GM21825 (cell line): Measurements from ENCODE around the gene CSNK2A1.
"Not testable (repeated sequence)": the region's sequence is repeated elsewhere in the genome, so short reads cannot be mapped to it uniquely, and the experiment has no call there.

Experiments used
- ATAC-seq: cut with Tn5 transposase; IDR thresholded peaks from one replicate; pipeline ENCODE4 v1.9.1; 2021; ENCODE audit warnings: mild to moderate bottlenecking, moderate library complexity; ENCODE audit not compliant: unreplicated experiment

Gene CSNK2A1

DNA sequence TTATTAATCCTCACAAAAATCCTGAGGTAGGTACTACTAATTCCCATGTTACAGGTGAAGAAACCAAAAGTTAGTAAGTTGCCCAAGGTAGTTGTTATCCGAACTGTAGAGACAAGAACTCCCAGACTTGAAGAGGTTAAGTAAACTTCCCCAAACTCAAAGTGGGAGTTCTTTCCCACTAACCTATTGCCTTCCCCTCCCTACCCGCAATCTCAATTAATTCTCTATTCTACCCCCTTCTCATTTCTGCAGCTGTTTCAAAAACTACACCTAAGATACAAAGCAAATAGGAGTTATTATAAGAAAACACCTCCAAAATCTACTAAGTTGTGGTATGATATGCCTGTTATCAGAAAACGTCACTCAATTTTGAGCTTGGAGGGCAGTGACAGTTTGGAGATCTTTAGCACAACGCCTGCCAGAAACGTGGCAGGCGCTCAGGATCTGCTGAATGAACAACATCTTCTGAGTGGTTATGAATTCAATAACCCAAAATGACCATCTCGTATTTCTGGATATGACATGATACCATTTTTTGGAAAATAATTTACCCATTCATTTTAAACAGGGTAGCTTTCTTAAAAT is 7.1 kb downstream of the CSNK2A1 start:
- ATAC-seq, result no peak

DNA sequence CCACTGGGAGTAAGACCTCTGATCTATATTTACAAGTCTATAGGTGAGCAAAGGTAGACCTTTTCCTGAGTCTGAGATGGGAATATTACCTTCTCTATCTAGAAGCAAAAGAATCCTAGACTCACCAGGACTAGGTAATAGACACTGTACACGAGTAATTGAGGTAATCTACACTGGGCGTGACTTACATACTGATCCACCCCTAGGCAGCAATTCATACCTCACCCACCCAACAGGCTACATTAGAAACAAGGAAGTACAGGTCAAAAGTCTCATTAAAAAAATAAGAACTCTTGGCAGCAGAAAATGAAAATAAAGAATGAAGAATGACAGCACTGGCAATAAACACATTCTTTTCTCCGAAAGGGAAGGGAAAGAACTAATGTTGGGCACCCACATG is 7.6 kb downstream of the CSNK2A1 start:
- no peak for ATAC-seq

- no peak for ATAC-seq
Measured at GRCh38 chr20:533526-533925, 10.1 kb downstream of the CSNK2A1 start.

DNA sequence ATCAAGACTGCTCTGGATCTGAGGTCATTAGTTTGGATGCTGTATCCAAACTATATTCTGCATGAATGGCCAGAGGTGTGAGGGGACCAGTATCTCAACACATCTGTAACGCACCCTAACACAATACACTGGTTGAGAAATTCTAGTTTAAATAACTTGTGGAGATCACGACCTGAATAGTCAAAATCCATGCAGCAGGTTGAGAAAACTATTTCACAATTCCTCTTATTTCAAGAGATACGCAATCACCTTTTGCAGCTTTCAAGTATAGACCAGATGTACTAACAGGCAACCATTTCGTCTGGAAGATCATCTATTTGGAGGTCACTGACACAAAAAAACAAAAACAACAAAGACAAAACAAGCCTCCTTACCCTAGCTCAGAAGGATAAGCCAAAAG is 11.1 kb downstream of the CSNK2A1 start:
- ATAC-seq, result no peak

DNA sequence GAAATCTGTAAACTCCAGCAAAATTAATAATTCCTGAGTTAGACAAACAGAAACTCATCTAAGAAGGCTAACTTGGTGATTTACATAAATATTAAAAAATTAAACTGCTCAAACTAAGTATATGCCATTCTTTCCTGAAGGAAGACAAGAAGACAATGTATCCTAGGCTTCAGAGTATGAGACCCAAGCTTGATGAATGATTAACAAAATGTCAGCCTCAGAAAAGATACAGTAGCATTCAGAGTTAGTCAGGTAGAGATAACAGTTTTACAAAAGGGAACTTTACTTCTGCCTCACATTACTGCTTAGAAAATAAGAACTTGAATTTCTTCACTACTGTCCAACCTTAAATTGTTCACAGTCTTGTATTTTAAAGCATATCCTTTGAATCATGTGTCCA is 12.0 kb downstream of the CSNK2A1 start:
- no peak for ATAC-seq

GRCh38 chr20:530321-530720 is 13.3 kb downstream of the CSNK2A1 start:
- no peak for ATAC-seq

DNA sequence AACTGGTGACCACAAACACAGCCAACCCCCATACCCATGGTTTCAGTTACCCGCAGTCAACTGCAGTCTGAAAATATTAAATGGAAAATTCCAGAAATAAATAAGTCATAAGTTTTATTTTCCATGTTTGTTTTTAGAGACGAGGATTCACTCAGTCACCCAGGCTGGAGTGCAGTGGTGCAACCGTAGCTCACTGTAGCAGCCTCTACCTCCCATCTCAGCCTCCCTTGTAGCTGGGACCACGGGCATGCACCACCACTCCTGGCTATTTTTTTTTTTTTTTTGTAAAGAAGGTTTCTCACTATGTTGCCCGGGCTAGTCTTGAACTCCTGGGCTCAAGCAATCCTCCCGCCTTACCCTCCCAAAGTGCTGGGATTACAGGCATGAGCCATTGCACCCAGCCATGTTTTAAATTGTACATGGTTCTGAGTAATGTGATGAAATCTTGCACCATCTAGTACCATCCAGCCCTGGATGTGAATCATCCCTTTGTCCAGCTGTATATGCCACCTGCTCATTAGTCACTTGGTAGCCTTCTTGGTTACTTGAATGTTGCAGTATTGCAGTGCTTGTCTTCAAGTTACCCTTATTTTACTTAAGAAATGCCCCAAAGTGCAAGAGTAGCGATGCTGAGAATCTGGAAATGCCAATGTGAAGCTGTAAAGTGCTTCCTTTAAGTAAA is 14.5 kb downstream of the CSNK2A1 start:
- ATAC-seq, result no peak

DNA sequence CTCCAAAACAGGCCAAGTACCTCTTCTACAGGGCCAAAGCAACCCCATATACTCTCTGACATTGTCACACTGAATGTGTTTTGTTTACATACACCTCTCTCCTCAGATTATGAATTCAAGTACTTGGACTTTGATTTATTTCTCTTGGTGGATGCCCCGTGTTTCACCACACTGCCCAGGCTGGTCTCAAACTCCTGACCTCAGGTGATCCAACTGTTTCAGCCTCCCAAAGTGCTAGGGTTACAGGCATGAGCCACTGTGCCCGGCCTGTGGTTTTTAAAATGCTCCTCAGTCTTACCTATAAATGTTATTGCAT is 16.1 kb downstream of the CSNK2A1 start:
- ATAC-seq, result no peak

DNA sequence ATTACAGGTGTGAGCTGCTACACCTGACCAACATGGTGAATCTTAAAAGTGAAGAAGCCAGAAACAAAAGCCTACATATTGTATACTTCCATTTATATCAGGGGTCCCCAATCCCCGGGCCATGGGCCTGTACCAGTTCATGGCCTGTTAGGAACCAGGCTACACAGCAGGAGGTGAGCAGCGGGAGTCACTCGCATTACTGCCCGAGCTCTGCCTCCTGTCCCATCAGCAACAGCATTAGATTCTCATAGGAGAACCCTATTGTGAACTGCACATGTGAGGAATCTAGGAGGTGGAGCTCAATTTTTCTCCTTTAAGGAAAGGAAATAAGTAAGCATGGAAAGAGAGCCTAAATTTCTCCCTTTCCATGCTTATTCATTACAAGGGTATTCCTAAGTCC is 21.7 kb downstream of the CSNK2A1 start:
- ATAC-seq, result no peak

DNA sequence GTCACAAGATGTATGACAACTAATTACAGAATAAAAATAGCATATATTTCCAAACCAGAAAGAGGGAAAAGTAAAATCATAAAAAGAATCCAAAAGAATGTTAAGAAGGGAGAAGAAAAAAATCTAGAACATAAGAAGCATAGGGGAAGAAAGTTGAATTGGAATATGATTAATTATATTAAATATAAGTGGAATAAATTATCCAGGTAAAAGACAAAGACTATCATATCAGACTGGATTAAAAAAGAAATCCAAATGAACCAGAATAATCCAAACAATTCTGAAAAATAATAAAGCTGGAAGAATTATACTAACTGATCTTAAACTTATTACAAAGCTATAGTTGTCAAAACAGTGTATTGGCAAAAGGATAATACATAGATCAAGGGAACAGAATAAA is 23.6 kb downstream of the CSNK2A1 start:
- no peak for ATAC-seq

- ATAC-seq, result no peak
Measured at GRCh38 chr20:517221-517620, 26.4 kb downstream of the CSNK2A1 start.

- ATAC-seq, result no peak
Measured at GRCh38 chr20:516799-517198, 26.8 kb downstream of the CSNK2A1 start.

- ATAC-seq, result no peak
Measured at GRCh38 chr20:515696-516095, 27.9 kb downstream of the CSNK2A1 start.

GRCh38 chr20:513429-513828 is 30.2 kb downstream of the CSNK2A1 start:
- ATAC-seq, result no peak

DNA sequence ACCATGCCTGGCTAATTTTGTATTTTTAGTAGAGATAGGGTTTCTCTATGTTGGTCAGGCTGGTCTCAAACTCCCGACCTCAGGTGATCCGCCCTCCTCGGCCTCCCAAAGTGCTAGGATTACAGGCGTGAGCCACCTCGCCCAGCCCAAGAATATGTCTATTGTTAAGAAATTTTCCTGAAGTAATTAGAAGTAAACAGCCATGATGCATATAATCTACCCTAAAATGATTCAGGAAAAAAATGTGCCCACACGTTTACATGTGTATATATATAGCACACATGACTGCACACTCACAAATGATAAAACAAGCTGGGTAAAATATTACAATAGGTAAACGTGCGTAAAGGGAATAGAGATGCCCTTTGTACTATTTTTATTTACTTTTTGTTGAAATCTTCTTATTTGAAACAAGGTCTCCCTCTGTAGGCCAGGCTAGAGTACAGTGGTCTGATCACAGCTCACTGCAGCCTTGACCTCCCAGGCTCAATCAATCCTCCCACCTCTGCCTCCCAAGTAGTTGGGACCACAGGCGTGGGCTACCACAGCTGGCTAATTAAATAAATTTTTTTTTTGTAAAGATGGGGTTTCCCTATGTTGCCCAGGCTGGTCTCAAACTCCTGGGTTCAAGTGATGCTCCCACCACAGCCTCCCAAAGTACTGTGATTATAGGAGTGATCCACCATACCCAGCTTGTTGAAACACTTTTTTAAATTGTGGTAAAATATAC is 33.1 kb downstream of the CSNK2A1 start:
- not testable (repeated sequence) for ATAC-seq

- ATAC-seq, result not testable (repeated sequence)
Measured at GRCh38 chr20:508364-508787, 35.2 kb downstream of the CSNK2A1 start.

DNA sequence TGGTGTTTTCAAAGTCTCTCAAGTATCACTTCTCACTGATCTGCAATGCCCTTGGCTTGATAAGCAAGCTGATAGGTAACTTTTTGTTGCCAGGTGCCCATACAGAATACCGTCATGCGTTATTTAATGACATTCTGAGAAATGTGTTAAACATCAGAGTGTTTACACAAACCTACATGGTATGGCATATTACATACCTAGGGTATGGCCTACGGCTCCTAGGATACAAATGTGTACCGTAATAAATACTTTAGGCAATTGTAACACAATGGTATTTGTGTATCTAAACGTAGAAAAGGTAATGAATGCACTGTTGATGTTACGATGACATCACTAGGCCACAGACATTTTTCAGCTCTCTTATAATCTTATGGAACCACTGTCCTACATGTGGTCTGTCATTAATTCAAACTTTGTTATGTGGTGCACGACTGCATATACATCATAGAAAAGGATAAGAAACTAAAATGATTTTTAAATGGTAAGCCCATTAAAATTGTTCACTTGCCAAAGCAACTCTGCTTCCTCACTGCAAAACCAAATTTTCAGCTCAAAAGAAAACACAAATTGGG is 35.7 kb downstream of the CSNK2A1 start:
- no peak for ATAC-seq

DNA sequence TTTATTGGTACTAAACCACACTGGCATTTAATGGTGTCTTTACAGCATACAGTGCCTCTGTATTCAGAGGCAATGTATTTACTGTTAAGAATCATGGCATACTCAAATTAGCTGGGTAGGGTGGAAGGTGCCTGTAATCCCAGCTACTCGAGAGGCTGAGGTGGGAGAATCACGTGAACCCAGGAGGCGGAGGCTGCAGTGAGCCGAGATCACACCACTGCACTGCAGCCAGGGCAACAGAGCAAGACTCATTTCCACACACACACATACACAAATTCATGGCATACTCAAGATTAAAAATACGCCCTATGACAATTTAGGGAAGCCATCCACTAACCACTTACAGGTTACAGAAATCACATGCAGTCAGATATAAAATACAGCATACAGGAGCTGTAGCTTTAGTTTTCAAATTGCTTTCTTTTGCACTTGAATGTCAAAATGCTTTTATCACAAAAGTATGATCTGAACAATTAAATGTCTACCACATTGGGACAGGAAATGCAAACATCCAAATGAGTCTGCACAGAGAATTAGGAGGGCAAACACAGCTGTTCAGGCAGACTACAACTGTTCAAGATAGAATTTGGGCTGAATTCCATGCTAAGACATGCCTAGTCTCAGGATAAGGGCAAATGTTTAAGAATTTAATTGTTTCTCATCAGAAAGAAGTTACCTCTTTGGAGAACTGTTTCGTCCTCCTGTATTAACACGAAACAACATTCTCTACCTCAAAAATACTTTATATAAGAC is 36.4 kb downstream of the CSNK2A1 start:
- no peak for ATAC-seq

DNA sequence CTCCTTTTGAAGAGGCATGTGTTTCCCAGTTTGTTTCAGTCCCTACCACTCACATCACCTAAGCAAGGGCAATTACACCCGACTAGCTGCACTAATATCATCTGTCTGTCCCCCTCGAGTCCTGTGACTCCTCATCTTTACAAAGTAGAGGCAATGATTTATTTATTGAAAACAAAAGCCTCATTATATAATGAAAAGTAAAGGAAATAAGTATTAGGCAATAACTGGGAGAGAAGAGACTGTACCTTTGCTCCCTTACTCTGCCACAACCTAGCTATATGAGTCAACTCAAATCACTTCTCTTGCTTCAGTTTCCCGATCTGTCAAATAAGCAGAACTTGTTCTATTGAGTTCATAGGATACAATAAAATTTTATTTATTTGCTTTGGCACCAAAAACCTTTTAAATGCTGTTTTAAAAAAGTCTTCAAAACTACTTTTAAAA is 38.9 kb downstream of the CSNK2A1 start:
- ATAC-seq, result no peak

- ATAC-seq, result no peak
Measured at GRCh38 chr20:503048-503737, 40.4 kb downstream of the CSNK2A1 start.

DNA sequence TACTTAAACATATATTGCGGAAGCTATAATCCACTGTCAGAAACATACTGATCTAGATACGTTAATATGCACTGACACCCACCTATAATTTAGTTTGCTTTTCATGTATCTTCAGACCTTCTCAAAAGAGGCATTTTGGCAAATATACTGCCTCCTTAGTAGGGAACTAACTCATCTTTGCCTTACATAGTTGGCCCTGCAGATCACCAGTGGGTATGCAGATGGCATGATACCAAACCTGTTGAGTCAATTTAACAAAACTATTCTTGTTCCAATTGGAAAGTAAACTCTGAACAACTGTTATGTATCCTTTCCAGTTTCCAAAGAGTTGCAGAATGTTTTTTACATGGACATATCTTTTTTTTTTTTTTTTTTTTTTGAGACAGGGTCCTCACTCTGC is 45.6 kb downstream of the CSNK2A1 start:
- no peak for ATAC-seq
